Stimulated activated CD4-positive, alpha-beta T cell treated with anti-CD3 and anti-CD28 coated beads, Interleukin-1b, Interleukin-23, amount 100 ng/mL, for 1 hour (primary cell): ENCODE data around the gene CLHC1.
"Not testable (repeated sequence)": the region's sequence is repeated elsewhere in the genome, so short reads cannot be mapped to it uniquely, and the experiment has no call there.

Source experiments
- DNase-seq, 2 donors: peaks; one replicate each; pipeline ENCODE4 v3.0.0-alpha.2; 2020; ENCODE audit warnings: low read depth in 2 of 2

The CLHC1 gene

DNA sequence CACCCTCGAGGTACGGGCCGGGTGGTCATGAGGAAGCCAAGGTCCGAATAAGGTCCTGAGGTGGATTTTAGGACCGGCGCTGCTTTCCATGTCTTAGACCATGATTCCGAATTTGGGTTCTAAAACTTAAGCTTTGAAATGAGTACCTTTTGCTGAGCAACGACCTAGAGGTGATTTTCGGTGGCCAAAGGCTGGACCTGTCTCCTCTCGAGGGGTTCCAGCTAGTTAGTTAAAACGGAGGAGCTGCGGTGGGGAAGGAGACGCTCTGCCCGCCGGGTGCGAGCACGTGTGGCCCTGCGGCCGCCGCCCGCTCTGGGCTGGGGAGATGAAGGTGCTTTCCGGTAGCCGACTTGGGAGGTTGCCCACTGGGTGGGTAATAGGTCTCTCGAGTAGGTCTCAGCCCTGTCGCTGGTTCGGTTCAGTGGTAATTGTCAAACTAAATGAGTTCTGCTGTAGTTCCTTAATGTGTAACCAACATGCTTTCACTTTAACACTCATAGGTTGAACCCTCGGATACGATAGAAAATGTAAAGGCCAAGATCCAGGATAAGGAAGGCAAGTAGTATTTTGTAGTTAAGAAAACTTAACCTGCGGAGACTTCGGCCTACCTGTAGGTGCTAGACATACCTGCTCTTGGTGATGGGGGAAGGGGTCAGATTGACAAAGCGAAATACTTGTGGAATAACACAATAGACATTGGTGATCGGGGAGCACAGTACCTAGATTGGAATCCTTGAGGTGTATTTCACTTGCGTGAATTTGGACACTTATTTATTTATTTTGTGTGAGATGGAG is 967 bp upstream of the CLHC1 start:
- DNase-seq, result peak; percentile 24 to 28

DNA sequence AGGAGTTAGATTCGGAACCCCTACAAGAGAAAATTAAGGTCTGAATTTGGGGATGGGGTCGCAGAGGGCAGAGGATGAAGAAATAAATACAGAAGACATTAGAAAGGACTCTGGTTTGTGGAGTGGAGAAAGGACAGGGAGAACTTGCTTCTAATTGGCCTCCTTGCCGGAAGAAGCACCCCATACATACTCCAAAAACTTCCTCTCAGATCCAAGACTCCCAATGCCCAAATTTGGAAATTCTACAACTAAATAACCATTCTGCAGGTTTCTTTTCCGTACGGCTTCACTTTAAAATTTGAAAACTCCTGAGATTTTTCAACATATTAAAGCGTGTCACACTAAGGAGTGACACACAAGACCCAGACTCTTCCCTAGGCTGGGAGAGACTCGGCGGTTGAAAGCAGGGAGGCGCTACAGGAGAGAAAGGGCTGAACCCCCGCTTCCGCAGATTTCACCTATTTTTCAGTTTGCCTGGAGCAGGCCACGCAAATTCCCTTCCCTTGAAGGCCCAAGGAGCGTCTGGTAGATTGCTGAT is 478 bp downstream of the CLHC1 start:
- DNase-seq, result no peak

DNA sequence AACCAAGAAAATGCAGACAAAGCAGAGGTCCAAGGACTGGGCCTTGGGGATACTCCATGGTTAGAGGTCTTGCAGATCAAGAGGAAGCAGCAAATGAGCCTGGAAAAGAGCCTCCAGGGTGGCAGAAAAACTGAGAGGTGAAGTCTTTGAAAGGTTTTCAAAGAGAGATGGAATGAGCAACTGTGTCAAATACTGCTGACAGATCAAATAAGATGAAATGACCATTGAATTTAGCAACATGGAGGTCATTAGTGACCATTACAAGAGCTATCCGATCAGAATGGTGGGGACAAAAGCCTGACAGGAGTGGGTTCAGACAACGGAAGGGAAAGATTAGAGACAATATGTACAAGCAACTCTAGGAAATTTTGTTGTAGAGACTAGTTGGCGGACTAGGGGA is 1.5 kb downstream of the CLHC1 start:
- DNase-seq, result no peak

GRCh38 chr2:55229221-55229620 is 2.9 kb downstream of the CLHC1 start:
- no peak for DNase-seq

DNA sequence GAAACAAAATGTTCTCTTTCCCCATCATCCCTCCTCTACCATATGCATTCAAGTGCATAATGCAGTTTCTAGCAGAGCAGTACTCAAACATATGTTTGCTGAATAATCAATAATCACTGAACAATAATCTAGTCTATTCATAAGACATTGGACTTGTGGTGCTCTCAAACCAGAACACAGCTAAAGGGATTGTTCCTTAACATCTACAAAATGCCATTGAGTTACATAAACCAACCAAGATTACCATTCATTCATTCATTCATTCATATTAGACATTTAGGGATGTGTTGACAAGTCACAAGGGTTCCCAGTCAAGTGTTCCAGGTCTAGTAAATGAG is 3.9 kb downstream of the CLHC1 start:
- no peak for DNase-seq

GRCh38 chr2:55227437-55228225 is 4.5 kb downstream of the CLHC1 start:
- DNase-seq, result not testable (repeated sequence)

- DNase-seq, result no peak
Measured at GRCh38 chr2:55225481-55226020, 6.5 kb downstream of the CLHC1 start.

- no peak for DNase-seq
Measured at GRCh38 chr2:55224761-55225261, 7.3 kb downstream of the CLHC1 start.

DNA sequence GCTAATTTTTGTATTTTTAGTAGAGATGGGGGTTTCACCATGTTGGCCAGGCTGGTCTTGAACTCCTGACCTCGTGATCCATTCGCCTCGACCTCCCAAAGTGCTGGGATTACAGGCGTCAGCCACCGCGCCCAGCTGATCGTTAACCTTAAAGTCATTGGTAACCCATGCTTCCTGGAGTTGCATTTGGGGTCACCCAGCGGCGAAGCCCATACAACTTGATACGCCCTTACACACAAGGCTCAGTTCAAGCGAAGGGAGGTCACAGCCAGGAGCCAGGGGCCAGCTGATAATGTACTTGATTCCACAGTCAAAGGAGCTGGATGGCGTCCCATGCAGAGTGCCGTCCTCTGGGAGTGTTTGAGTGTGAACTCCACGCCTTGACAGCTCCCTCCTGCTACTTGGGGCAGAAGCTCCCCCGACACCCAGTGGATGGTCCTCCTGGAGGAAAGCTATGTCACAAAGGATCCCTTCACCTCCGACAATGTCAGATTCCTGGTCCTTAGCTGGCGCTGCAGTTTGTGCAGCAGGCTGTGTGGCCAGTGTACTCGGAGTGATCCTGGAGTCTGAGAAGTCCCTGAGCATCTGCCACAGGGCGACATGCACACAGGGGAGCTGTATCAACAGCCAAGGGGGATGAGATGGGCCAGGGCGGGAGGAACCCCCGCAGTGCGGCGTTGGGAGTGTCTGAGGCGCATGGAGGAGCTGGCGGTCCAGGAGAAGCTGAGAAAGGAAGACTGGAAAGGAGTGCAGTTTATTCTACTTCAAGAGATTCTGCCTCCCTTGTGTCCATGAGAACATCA is 7.9 kb downstream of the CLHC1 start:
- DNase-seq, result no peak

GRCh38 chr2:55213822-55214221 is 18.3 kb downstream of the CLHC1 start:
- no peak for DNase-seq

GRCh38 chr2:55204950-55205349 is 27.1 kb downstream of the CLHC1 start:
- no peak for DNase-seq

- DNase-seq, result no peak
Measured at GRCh38 chr2:55204536-55204935, 27.6 kb downstream of the CLHC1 start.

- DNase-seq, result no peak
Measured at GRCh38 chr2:55200416-55200815, 31.7 kb downstream of the CLHC1 start.

DNA sequence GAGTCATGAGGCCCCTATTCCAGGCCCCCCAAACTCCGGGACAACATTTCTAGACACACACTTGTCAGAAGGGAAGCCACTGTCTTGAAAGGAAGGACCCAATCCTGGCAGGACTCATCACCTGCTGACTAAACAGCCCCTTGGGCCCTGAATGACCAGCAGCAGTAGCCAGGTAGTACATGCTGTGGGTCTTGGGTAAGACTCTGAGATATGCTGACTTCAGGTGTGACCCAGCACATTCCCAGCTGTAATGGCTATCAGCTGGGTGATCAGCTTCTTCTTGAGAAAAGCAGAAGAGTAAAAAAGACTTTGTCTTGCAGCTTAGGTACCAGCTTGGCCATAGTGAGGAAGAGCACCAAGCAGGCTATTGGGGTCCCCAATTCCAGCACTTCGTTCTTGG is 35.6 kb downstream of the CLHC1 start:
- DNase-seq, result no peak

DNA sequence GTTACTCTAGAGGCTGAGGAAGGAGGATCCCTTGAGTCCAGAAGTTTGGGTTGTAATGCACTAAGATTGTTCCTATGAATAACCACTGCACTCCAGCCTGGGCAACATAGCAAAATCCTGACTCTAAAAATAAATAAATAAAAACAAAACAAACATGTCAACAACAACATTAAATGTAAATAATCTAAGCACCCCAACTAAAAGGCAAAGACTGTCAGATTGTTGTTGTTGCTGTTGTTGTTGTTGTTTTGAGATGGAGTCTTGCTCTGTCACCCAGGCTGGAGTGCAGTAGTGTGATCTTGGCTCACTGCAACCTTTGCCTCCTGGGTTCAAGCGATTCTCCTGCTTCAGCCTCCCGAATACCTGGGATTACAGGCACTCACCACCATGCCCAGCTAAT is 40.2 kb downstream of the CLHC1 start:
- DNase-seq, result not testable (repeated sequence)

DNA sequence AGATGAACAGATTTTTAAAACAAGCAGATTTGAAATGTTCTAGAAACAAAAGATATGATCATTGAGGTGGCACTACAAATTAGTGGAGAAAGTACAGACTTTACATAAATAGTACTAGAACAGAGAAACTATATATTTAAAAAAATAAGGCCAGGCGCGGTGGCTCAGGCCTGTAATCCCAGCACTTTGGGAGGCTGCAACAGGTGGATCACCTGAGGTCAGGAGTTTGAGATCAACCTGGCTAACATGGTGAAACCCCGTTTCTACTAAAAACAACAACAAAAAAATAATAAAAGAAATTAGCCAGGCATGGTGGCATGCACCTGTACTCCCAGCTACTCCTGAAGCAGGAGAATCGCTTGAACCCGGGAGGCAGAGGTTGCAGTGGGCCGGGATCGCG is 45.3 kb downstream of the CLHC1 start:
- not testable (repeated sequence) for DNase-seq

DNA sequence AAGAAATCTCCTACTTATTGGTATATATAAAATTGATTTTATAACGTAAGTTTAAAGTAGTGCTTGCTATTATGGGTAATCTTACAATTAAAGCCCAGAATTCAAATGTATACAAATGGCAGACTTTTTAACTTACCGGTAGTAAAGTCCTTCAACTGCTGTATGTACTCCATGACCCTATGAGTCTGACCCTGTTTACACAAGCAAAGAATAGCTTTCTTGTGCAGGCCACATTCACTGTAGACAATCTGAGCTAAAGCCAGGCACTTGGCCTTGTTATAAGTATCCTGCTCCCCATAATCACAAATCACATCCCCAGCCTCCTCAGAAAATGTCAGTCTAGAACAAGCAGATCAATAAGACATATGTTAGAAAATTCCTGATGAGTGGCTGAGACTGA is 51.7 kb downstream of the CLHC1 start:
- no peak for DNase-seq

- no peak for DNase-seq
Measured at GRCh38 chr2:55176094-55176415, 56.0 kb downstream of the CLHC1 start.

DNA sequence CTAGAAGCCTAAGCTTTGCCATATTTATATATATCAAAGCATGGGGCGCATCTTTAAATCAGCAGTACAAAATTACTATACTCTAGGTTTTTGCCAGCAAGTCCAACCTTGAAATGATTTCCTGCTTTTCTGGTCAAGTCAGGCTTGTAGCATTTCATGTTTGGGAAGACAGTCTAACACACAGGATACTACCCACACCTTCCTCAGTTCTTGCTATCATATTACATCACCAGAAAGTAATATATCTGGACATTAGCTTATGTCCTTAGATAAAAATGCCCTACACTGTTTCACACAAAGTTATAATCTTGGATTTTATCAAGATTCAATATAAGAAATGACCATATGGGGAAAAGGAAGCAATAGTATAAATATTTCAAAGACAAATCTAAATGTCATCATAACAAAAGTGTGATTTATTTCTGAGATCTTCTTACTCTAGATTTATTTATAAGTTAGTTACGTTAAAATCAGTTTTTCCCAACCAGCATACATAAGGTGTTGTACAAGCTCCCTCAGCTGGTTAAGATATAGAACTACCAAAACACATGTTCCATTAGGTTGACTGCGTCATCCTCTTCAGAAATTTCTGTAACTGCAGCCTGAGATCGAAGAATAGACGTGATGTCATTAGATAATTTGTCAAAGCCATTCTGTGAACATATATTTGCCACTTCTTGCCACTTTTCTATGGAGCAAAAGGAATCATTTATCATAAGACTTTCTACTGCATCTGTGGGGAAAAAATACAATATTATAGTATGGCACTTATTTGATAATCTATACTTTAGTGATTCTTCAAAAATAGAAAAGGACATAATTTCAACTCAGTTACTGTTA is 56.6 kb downstream of the CLHC1 start:
- no peak for DNase-seq

- no peak for DNase-seq
Measured at GRCh38 chr2:55173438-55174054, 58.5 kb downstream of the CLHC1 start.

DNA sequence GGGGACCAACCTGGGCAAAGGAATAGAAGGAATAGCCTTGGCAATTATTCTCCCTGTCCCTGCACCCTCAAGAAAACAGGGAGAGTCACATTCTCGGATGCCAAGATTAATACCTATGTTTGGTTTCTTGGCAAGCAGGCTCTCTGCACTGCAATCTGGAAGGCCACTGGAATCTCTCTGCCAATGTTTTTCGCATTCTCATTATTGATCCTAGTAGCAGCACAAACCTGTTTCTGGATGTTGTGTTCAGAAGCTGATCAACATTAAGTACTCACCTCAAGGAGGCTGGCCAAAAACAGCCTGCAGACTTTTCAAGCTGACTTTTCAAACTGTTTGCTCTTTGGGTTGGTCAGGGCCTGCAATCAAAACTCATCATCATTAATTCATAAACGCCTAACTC is 62.2 kb downstream of the CLHC1 start:
- DNase-seq, result no peak
